ENCODE results near the gene PRSS50.

PRSS50 gene

GRCh38 chr3:46676601-46677410 is 40.9 kb downstream of the PRSS50 start:
- Histone ChIP-seq H3K4me3 (ENCODE audit: low read depth in 1 of 2, low read length in 2 of 2) (no peak overlapping the region), H2AFZ (ENCODE audit: low read depth, low read length) (no peak overlapping the region)

GRCh38 chr3:46675843-46676567 is 41.7 kb downstream of the PRSS50 start:
- DNase-seq: no peak
- Histone ChIP-seq H4K20me1 (ENCODE audit: insufficient read depth, low read length) (no peaks in the 10 kb centered on the region), H3K4me3 (ENCODE audit: low read depth in 1 of 2, low read length in 2 of 2) (no peak overlapping the region), H3K79me2 (ENCODE audit: insufficient read depth, low read length) (no peaks in the 10 kb centered on the region), H3K4me1 (ENCODE audit: insufficient read depth, low read length) (no peaks in the 10 kb centered on the region), H3K4me2 (ENCODE audit: insufficient read depth, low read length) (no peak overlapping the region), H3K36me3 (ENCODE audit: insufficient read depth, low read length) (no peaks in the 10 kb centered on the region), H2AFZ (ENCODE audit: low read depth, low read length) (no peak overlapping the region), H3K27ac (ENCODE audit: low read length) (no peak overlapping the region), H3K27me3 (ENCODE audit: insufficient read depth, low read length, poor library complexity) (no peaks in the 10 kb centered on the region), H3K9me3 (ENCODE audit: insufficient read depth, low read length, severe bottlenecking) (no peaks in the 10 kb centered on the region), H3K9ac (ENCODE audit: low read depth, low read length) (no peak overlapping the region)
- ATAC-seq (ENCODE audit: insufficient read depth, low read depth): no peak
- TF ChIP-seq CTCF (IDR thresholded peaks at IDR 0.05; ENCODE audit: borderline replicate concordance, extremely low read depth, low read length, poor library complexity, severe bottlenecking) (no peak), EZH2 (IDR thresholded peaks at IDR 0.05; ENCODE audit: borderline replicate concordance, low read depth, low read length, severe bottlenecking) (no peak)

More at GRCh38 chr3:46676601-46677410, 40.9 kb downstream of the PRSS50 start:
- ATAC-seq (ENCODE audit: insufficient read depth, low read depth) (no peak), DNase-seq (no peak)
- Histone ChIP-seq H3K4me1 (ENCODE audit: insufficient read depth, low read length) (no peaks in the 10 kb centered on the region), H3K79me2 (ENCODE audit: insufficient read depth, low read length) (no peaks in the 10 kb centered on the region), H3K9me3 (ENCODE audit: insufficient read depth, low read length, severe bottlenecking) (no peaks in the 10 kb centered on the region), H3K36me3 (ENCODE audit: insufficient read depth, low read length) (no peaks in the 10 kb centered on the region), H4K20me1 (ENCODE audit: insufficient read depth, low read length) (no peaks in the 10 kb centered on the region), H3K27ac (ENCODE audit: low read length) (no peak overlapping the region), H3K4me2 (ENCODE audit: insufficient read depth, low read length) (no peak overlapping the region), H3K27me3 (ENCODE audit: insufficient read depth, low read length, poor library complexity) (no peaks in the 10 kb centered on the region), H3K9ac (ENCODE audit: low read depth, low read length) (no peak overlapping the region)
- TF ChIP-seq CTCF (IDR thresholded peaks at IDR 0.05; ENCODE audit: borderline replicate concordance, extremely low read depth, low read length, poor library complexity, severe bottlenecking): no peak
- no peak for TF ChIP-seq EZH2 (IDR thresholded peaks at IDR 0.05; ENCODE audit: borderline replicate concordance, low read depth, low read length, severe bottlenecking)

GRCh38 chr3:46675426-46675825 is 42.2 kb downstream of the PRSS50 start:
- no peak overlapping the region for H2AFZ ChIP-seq (ENCODE audit: low read depth, low read length)
- no peak overlapping the region for H3K4me3 ChIP-seq (ENCODE audit: low read depth in 1 of 2, low read length in 2 of 2)
- H3K4me1 ChIP-seq (ENCODE audit: insufficient read depth, low read length): no peaks in the 10 kb centered on the region
- no peak overlapping the region for H3K9ac ChIP-seq (ENCODE audit: low read depth, low read length)
- H3K79me2 ChIP-seq (ENCODE audit: insufficient read depth, low read length): no peaks in the 10 kb centered on the region
- H3K36me3 ChIP-seq (ENCODE audit: insufficient read depth, low read length): no peaks in the 10 kb centered on the region
- no peak overlapping the region for H3K27ac ChIP-seq (ENCODE audit: low read length)
- no peak for DNase-seq
- no peaks in the 10 kb centered on the region for H4K20me1 ChIP-seq (ENCODE audit: insufficient read depth, low read length)
- no peaks in the 10 kb centered on the region for H3K9me3 ChIP-seq (ENCODE audit: insufficient read depth, low read length, severe bottlenecking)
- H3K4me2 ChIP-seq (ENCODE audit: insufficient read depth, low read length): no peak overlapping the region
- no peak for TF ChIP-seq CTCF (IDR thresholded peaks at IDR 0.05; ENCODE audit: borderline replicate concordance, extremely low read depth, low read length, poor library complexity, severe bottlenecking)
- no peak for TF ChIP-seq EZH2 (IDR thresholded peaks at IDR 0.05; ENCODE audit: borderline replicate concordance, low read depth, low read length, severe bottlenecking)
- no peaks in the 10 kb centered on the region for H3K27me3 ChIP-seq (ENCODE audit: insufficient read depth, low read length, poor library complexity)
- no peak for ATAC-seq (ENCODE audit: insufficient read depth, low read depth)
